Esophagus squamous epithelium (tissue), 4 donors: ENCODE results near the gene ANAPC4.

Experiments
- CTCF ChIP-seq, 6 experiments: fragments of 450-650 bp in 4 of 6; fragments of 200-600 bp in 2 of 6; sonication (generic) in 2 of 6; IDR thresholded peaks; one replicate each; pipeline ENCODE4 v1.5.1; 2016 to 2019; ENCODE audit warnings: antibody characterized with exemption in 6 of 6, mild to moderate bottlenecking in 4 of 6, moderate library complexity in 4 of 6
- POLR2A ChIP-seq, 4 donors: fragments of 450-650 bp; IDR thresholded peaks; one replicate each; pipeline ENCODE4 v1.6.1; 2017; ENCODE audit warnings: antibody characterized with exemption in 4 of 4, mild to moderate bottlenecking in 4 of 4, moderate library complexity in 3 of 4

- TF ChIP-seq CTCF (IDR thresholded peaks at IDR 0.05) = no peak
- no peak for TF ChIP-seq POLR2A (IDR thresholded peaks at IDR 0.05)
These were observed 33.9 kb downstream of the ANAPC4 start for GRCh38 chr4:25410820-25411529.
